SK-N-SH treated with all-trans-retinoic acid at 6 μM for 48 hours (cell line): Measurements from ENCODE around the gene PPP1R15B.

ENCODE experiments used
- CSDC2 ChIP-seq: fragments of 250-450 bp; sonication (Bioruptor Pico); IDR thresholded peaks from 2 replicates; pipeline ENCODE4 v1.5.0; 2020; ENCODE audit warnings: mild to moderate bottlenecking, moderate library complexity
- ZFP3 ChIP-seq: fragments of 250-450 bp; sonication (Bioruptor Pico); IDR thresholded peaks from 2 replicates; pipeline ENCODE4 v1.5.0; 2020; ENCODE audit warnings: mild to moderate bottlenecking, moderate library complexity
- ZNF70 ChIP-seq: fragments of 450-650 bp; formaldehyde crosslinking; IDR thresholded peaks from 2 replicates; pipeline ENCODE4 v1.5.0; 2020; ENCODE audit warnings: mild to moderate bottlenecking, moderate library complexity

DNA sequence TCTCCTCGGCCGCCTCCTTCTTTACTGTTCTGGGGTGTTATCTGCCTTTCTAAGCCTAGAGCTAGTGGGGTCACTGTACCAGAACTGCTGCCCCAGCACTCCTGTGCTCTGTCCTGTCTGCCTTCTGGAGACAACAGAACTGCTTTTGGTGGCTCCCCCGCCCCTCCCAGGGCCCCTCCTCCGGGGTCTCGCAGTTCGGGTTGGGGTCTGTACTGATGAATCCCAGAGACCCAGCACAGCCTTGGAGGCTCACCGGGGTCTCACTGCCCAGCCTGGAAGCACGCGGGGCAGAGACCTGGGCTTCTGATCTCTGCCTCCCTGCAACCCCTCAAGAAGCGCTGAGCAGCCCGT, 48.7 kb downstream of the PPP1R15B start:
- TF ChIP-seq ZFP3 = no peak
- TF ChIP-seq CSDC2 = no peak
- TF ChIP-seq ZNF70 = no peak
